Panc1 (cell line): Measurements from ENCODE around the gene OLFM3. TPM values are rescaled to one million over a fixed set of nuclear protein-coding genes. Genes with fewer than 3 reads are reported as not detected.

Experiments used
- ATAC-seq: fragments of 200-7000 bp; cut with Tn5 transposase; 2 replicates; pipeline ENCODE4 v1.9.1; 2020; ENCODE audit warnings: mild to moderate bottlenecking, moderate library complexity
- BruUV-seq: library from RNA; stranded (reverse); fragments of 400-500 nt; replicated peaks from 2 replicates; lab custom pipeline; 2021; lab: Mats Ljungman, UMichigan
- CTCF ChIA-PET: fragments of 300-600 bp; sonication (Branson Sonifier 250); formaldehyde crosslinking; loops from one replicate; lab custom pipeline; 2022; ENCODE audit warnings: antibody characterized with exemption; lab: Charles Lee
- POLR2A ChIA-PET: fragments of 300-600 bp; sonication (Branson Sonifier 250); formaldehyde crosslinking; loops from one replicate; lab custom pipeline; 2022; ENCODE audit warnings: antibody characterized with exemption; lab: Charles Lee
- DNase-seq: peaks from one replicate; pipeline ENCODE4 v3.0.0-alpha.2; 2010; ENCODE audit warnings: low read depth, low spot score
- H3K27ac ChIP-seq: 2 replicates; pipeline ENCODE4 v1.5.1; 2011; ENCODE audit warnings: mild to moderate bottlenecking, low read length, inconsistent platforms
- H3K27me3 ChIP-seq: fragments of 200-500 bp; sonication (Bioruptor generic); 2 replicates; pipeline ENCODE4 v1.6.0; 2014; ENCODE audit warnings: low read length, inconsistent platforms; ENCODE audit not compliant: control insufficient read depth, insufficient read depth
- H3K36me3 ChIP-seq: fragments of 200-500 bp; sonication (Bioruptor generic); 2 replicates; pipeline ENCODE4 v1.5.1; 2014; ENCODE audit warnings: inconsistent platforms, mild to moderate bottlenecking, low read length, moderate library complexity; ENCODE audit not compliant: control insufficient read depth, insufficient read depth
- H3K4me1 ChIP-seq: 2 replicates; pipeline ENCODE4 v1.5.1; 2011; ENCODE audit warnings: inconsistent platforms, mild to moderate bottlenecking, low read length, moderate library complexity; ENCODE audit not compliant: control insufficient read depth, insufficient read depth
- H3K4me3 ChIP-seq, 2 experiments: 2 replicates each; pipeline ENCODE4 v1.5.1; 2011 to 2012; ENCODE audit warnings: low read depth in 2 of 2, low read length in 2 of 2, mild to moderate bottlenecking in 2 of 2, inconsistent platforms in 1 of 2, moderate library complexity in 1 of 2
- H3K9me3 ChIP-seq: fragments of 200-500 bp; sonication (Bioruptor generic); 2 replicates; pipeline ENCODE4 v1.5.1; 2014; ENCODE audit warnings: low read depth, mild to moderate bottlenecking, inconsistent platforms, low read length, moderate library complexity; ENCODE audit not compliant: control insufficient read depth, insufficient read depth
- POLR2AphosphoS5 ChIP-seq: IDR thresholded peaks from 2 replicates; pipeline ENCODE4 v1.6.1; 2012; ENCODE audit warnings: mild to moderate bottlenecking, low read depth, low read length, moderate library complexity
- SIN3A ChIP-seq: IDR thresholded peaks from 2 replicates; pipeline ENCODE4 v1.6.1; 2012; ENCODE audit warnings: low read depth, mild to moderate bottlenecking, low read length, moderate library complexity, borderline replicate concordance; ENCODE audit not compliant: insufficient read depth
- TCF7L2 ChIP-seq: IDR thresholded peaks from 2 replicates; pipeline ENCODE4 v1.6.1; 2011; ENCODE audit warnings: mild to moderate bottlenecking, low read depth, low read length, inconsistent platforms
- in situ Hi-C: cut with HindIII; loops from 2 replicates; pipeline ENCODE4 v1.10.0; 2016; ENCODE audit warnings: low sequenced_read_pairs, low pct_unique_long_range_greater_than_20kb
- intact Hi-C: fragments of 100-400 bp; cut with micrococcal nuclease; formaldehyde crosslinking; loops from one replicate; pipeline ENCODE4 v1.10.0; 2022; ENCODE audit not compliant: unreplicated experiment
- total RNA-seq: library from RNA; stranded (reverse); gene quantifications from one replicate; pipeline ENCODE4 v1.2.1, GENCODE V29; 2021; ENCODE audit not compliant: unreplicated experiment
- TF ChIP-seq, protein P1 (sequence below): fragments of 450-650 bp; IDR thresholded peaks from 2 replicates; pipeline ENCODE4 v1.5.1; 2017; ENCODE audit warnings: mild to moderate bottlenecking
- TF ChIP-seq, protein P2 (sequence below), 2 experiments: IDR thresholded peaks; 2 replicates each; pipeline ENCODE4 v1.6.1; 2011 to 2012; ENCODE audit warnings: low read depth in 2 of 2, control low read depth in 1 of 2, low read length in 1 of 2, mild to moderate bottlenecking in 1 of 2, moderate library complexity in 1 of 2; ENCODE audit not compliant: insufficient read depth in 1 of 2

OLFM3 gene
- total RNA-seq, 1 experiment from 2014 or later = not detected

- DNase-seq (no peak), ATAC-seq (no peak)
- TF ChIP-seq POLR2AphosphoS5 (no peak), SIN3A (no peak), TCF7L2 (no peak)
- TF ChIP-seq, protein P1, sequence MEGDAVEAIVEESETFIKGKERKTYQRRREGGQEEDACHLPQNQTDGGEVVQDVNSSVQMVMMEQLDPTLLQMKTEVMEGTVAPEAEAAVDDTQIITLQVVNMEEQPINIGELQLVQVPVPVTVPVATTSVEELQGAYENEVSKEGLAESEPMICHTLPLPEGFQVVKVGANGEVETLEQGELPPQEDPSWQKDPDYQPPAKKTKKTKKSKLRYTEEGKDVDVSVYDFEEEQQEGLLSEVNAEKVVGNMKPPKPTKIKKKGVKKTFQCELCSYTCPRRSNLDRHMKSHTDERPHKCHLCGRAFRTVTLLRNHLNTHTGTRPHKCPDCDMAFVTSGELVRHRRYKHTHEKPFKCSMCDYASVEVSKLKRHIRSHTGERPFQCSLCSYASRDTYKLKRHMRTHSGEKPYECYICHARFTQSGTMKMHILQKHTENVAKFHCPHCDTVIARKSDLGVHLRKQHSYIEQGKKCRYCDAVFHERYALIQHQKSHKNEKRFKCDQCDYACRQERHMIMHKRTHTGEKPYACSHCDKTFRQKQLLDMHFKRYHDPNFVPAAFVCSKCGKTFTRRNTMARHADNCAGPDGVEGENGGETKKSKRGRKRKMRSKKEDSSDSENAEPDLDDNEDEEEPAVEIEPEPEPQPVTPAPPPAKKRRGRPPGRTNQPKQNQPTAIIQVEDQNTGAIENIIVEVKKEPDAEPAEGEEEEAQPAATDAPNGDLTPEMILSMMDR = no peak
- TF ChIP-seq, protein P2, sequence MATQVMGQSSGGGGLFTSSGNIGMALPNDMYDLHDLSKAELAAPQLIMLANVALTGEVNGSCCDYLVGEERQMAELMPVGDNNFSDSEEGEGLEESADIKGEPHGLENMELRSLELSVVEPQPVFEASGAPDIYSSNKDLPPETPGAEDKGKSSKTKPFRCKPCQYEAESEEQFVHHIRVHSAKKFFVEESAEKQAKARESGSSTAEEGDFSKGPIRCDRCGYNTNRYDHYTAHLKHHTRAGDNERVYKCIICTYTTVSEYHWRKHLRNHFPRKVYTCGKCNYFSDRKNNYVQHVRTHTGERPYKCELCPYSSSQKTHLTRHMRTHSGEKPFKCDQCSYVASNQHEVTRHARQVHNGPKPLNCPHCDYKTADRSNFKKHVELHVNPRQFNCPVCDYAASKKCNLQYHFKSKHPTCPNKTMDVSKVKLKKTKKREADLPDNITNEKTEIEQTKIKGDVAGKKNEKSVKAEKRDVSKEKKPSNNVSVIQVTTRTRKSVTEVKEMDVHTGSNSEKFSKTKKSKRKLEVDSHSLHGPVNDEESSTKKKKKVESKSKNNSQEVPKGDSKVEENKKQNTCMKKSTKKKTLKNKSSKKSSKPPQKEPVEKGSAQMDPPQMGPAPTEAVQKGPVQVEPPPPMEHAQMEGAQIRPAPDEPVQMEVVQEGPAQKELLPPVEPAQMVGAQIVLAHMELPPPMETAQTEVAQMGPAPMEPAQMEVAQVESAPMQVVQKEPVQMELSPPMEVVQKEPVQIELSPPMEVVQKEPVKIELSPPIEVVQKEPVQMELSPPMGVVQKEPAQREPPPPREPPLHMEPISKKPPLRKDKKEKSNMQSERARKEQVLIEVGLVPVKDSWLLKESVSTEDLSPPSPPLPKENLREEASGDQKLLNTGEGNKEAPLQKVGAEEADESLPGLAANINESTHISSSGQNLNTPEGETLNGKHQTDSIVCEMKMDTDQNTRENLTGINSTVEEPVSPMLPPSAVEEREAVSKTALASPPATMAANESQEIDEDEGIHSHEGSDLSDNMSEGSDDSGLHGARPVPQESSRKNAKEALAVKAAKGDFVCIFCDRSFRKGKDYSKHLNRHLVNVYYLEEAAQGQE (IDR thresholded peaks at IDR 0.05; ENCODE audit: insufficient read depth in 1 of 2, low read depth in 2 of 2, low read length in 1 of 2) = no peak
- CTCF ChIA-PET = no interaction called here
- Histone ChIP-seq H3K27me3 (no peaks in the 10 kb centered on the region), H3K9me3 (no peaks in the 10 kb centered on the region), H3K4me1 (no peaks in the 10 kb centered on the region), H3K4me3 (no peak overlapping the region), H3K27ac (no peak overlapping the region), H3K36me3 (no peaks in the 10 kb centered on the region)
- BruUV-seq = no TSS peak
- intact Hi-C loops = no loop called here
- POLR2A ChIA-PET = no interaction called here
- in situ Hi-C loops = no loop called here
These were observed 136.8 kb downstream of the OLFM3 start for GRCh38 chr1:101859941-101860340.

DNA sequence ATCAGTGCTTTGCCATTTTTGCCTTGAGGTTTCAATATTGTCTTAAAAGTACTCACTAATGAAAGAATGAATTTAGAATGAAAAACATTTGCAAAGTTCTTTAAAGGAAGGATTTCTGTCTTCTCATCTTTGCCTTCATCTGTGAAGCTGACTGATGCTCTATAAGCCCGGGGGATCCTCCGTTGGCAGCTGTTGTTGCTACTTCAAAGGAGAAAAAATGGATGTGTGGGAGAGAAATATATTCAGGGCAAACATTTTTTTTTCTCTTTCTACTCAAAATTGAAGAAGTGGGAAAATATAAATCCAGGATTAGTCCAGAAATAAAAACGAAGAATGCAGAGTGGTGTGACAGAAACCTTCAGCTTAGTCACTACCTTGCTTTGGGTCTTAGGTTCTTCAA lies 142.5 kb downstream of the OLFM3 start:
- DNase-seq (no peak), ATAC-seq (no peak)
- intact Hi-C loops (no loop called here), in situ Hi-C loops (no loop called here)
- H3K36me3 ChIP-seq = no peaks in the 10 kb centered on the region
- H3K27me3 ChIP-seq = no peaks in the 10 kb centered on the region
- H3K4me3 ChIP-seq = no peak overlapping the region
- no peaks in the 10 kb centered on the region for H3K4me1 ChIP-seq
- TF ChIP-seq, protein P1 = no peak
- TF ChIP-seq, protein P2 (IDR thresholded peaks at IDR 0.05; ENCODE audit: insufficient read depth in 1 of 2, low read depth in 2 of 2, low read length in 1 of 2) = no peak
- TF ChIP-seq TCF7L2 = no peak
- TF ChIP-seq SIN3A = no peak
- no peak for TF ChIP-seq POLR2AphosphoS5
- ChIA-PET CTCF (no interaction called here), POLR2A (no interaction called here)
- H3K27ac ChIP-seq = no peak overlapping the region
- H3K9me3 ChIP-seq = no peaks in the 10 kb centered on the region
- BruUV-seq = no TSS peak
